GM23248 (cell line): ENCODE data around the gene CDK14.

Experiments used
- EZH2 ChIP-seq: fragments of 200-600 bp; sonication (generic); IDR thresholded peaks from 2 replicates; pipeline ENCODE4 v1.6.1; 2018; ENCODE audit warnings: antibody characterized with exemption, mild to moderate bottlenecking; ENCODE audit not compliant: insufficient read depth, poor library complexity, severe bottlenecking
- EZH2phosphoT487 ChIP-seq: fragments of 200-600 bp; sonication (generic); IDR thresholded peaks from 2 replicates; pipeline ENCODE4 v1.6.1; 2018; ENCODE audit warnings: antibody characterized with exemption, moderate library complexity, mild to moderate bottlenecking, low read depth; ENCODE audit not compliant: insufficient read depth

DNA sequence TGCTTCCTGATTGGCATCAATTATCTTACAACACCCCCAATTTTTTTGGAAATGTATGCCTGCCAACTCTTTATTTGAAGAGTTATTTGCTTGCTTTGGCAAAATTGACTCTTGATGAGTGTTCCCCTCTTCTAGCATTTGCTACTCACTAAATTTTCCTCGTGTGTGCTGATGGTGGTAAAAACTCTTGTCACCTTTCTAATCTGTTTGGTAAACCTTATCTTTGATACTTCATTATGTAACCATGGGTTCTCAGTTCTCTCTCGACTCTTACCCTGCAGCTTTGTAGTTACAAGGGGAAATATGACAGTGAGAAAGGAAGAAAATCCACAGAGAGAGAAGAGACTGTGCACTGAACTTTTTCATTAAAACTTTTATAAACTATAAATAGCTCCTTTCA lies 102.5 kb downstream of the CDK14 start:
- TF ChIP-seq EZH2 (no peak), EZH2phosphoT487 (no peak)
